IPS-NIHi11 (cell line): Measurements from ENCODE around the gene TMEM232.
A peak's percentile ranks its signal among the peaks of the same experiment; 100 is the strongest.

ENCODE experiments used
- DNase-seq: peaks from one replicate; pipeline ENCODE4 v3.0.0; 2012; ENCODE audit warnings: mixed read lengths, low spot score

Gene TMEM232

GRCh38 chr5:110514030-110514429 lies 212.4 kb downstream of the TMEM232 start:
- DNase-seq = no peak

- no peak for DNase-seq
These were observed 214.2 kb downstream of the TMEM232 start for GRCh38 chr5:110512266-110512665.

- DNase-seq = no peak
These were observed 216.3 kb downstream of the TMEM232 start for GRCh38 chr5:110510146-110510545.

- no peak for DNase-seq
These were observed 218.5 kb downstream of the TMEM232 start for GRCh38 chr5:110507972-110508371.

GRCh38 chr5:110506378-110506777 lies 220.1 kb downstream of the TMEM232 start:
- DNase-seq = no peak

GRCh38 chr5:110496276-110496675 lies 230.2 kb downstream of the TMEM232 start:
- no peak for DNase-seq

- DNase-seq = no peak
These were observed 234.0 kb downstream of the TMEM232 start for GRCh38 chr5:110492446-110492845.

- DNase-seq = no peak
These were observed 247.6 kb downstream of the TMEM232 start for GRCh38 chr5:110478895-110479294.

GRCh38 chr5:110477911-110478310 lies 248.6 kb downstream of the TMEM232 start:
- DNase-seq = no peak

- DNase-seq = peak; percentile 7
These were observed 250.3 kb downstream of the TMEM232 start for GRCh38 chr5:110476164-110476563.

GRCh38 chr5:110475529-110475928 lies 250.9 kb downstream of the TMEM232 start:
- peak; percentile 10 for DNase-seq

- no peak for DNase-seq
These were observed 257.0 kb downstream of the TMEM232 start for GRCh38 chr5:110469486-110469885.

- DNase-seq = no peak
These were observed 263.4 kb downstream of the TMEM232 start for GRCh38 chr5:110463106-110463505.

- DNase-seq = no peak
These were observed 265.6 kb downstream of the TMEM232 start for GRCh38 chr5:110460837-110461236.

GRCh38 chr5:110458313-110458712 lies 268.2 kb downstream of the TMEM232 start:
- no peak for DNase-seq

GRCh38 chr5:110442856-110443255 lies 283.6 kb downstream of the TMEM232 start:
- DNase-seq = no peak

GRCh38 chr5:110441035-110441434 lies 285.4 kb downstream of the TMEM232 start:
- peak; percentile 45 for DNase-seq

- no peak for DNase-seq
These were observed 286.4 kb downstream of the TMEM232 start for GRCh38 chr5:110440058-110440457.

GRCh38 chr5:110439296-110439695 lies 287.2 kb downstream of the TMEM232 start:
- no peak for DNase-seq

- DNase-seq = no peak
These were observed 291.3 kb downstream of the TMEM232 start for GRCh38 chr5:110435207-110435606.

- no peak for DNase-seq
These were observed 294.9 kb downstream of the TMEM232 start for GRCh38 chr5:110431603-110432002.

- DNase-seq = peak; percentile 17
These were observed 312.1 kb downstream of the TMEM232 start for GRCh38 chr5:110414360-110414759.

- DNase-seq = no peak
These were observed 312.6 kb downstream of the TMEM232 start for GRCh38 chr5:110413856-110414255.

GRCh38 chr5:110409571-110409970 lies 316.9 kb downstream of the TMEM232 start:
- DNase-seq = no peak

- no peak for DNase-seq
These were observed 323.9 kb downstream of the TMEM232 start for GRCh38 chr5:110402562-110402961.
